HCT116 (cell line): Measurements from ENCODE around the gene CCDC91. TPM values are rescaled to one million over a fixed set of nuclear protein-coding genes. Genes with fewer than 3 reads are reported as not detected.

Experiments
- ATAC-seq: fragments of 200-7000 bp; cut with Tn5 transposase; 2 replicates; pipeline ENCODE4 v1.9.1; 2020; ENCODE audit warnings: mild to moderate bottlenecking, moderate library complexity
- BruUV-seq: library from RNA; stranded (reverse); fragments of 400-500 nt; replicated peaks from 2 replicates; lab custom pipeline; 2021; lab: Mats Ljungman, UMichigan
- CTCF ChIA-PET: fragments of 300-600 bp; sonication (Branson Sonifier 250); formaldehyde crosslinking; loops from one replicate; lab custom pipeline; 2021; ENCODE audit warnings: antibody characterized with exemption; lab: Charles Lee
- POLR2A ChIA-PET: fragments of 300-600, 350-600 bp; sonication (Branson Sonifier 250); formaldehyde crosslinking; loops from one replicate; lab custom pipeline; 2021; ENCODE audit warnings: antibody characterized with exemption; lab: Charles Lee
- RAD21 ChIA-PET, 2 experiments: fragments of 300-600 bp; sonication (Branson Sonifier 250); formaldehyde crosslinking; loops; one replicate each; lab custom pipeline; 2023; ENCODE audit warnings: low total read pairs in 2 of 2; ENCODE audit not compliant: uncharacterized antibody in 2 of 2, unreplicated experiment in 2 of 2, low non-redundant PET in 1 of 2; lab: Charles Lee
- DNase-seq: peaks from one replicate; pipeline ENCODE4 v3.0.0-alpha.2; 2010; ENCODE audit warnings: low read depth, low spot score
- H2AFZ ChIP-seq: fragments of 200-600 bp; shearing (Covaris generic), sonication (generic); 2 replicates; pipeline ENCODE4 v1.6.1; 2017; ENCODE audit warnings: low read depth, mixed run types, mixed read lengths, antibody characterized with exemption, low read length; ENCODE audit not compliant: poor library complexity, severe bottlenecking
- H3K27ac ChIP-seq: 2 replicates; pipeline ENCODE4 v1.5.1; 2012; ENCODE audit warnings: low read depth, low read length
- H3K27me3 ChIP-seq: fragments of 200-600 bp; sonication (generic); 2 replicates; pipeline ENCODE4 v1.6.1; 2016; ENCODE audit warnings: mixed run types, low read length, mixed read lengths; ENCODE audit not compliant: insufficient read depth
- H3K36me3 ChIP-seq, 2 experiments: fragments of 200-500 bp in 1 of 2; fragments of 200-600 bp in 1 of 2; sonication (Bioruptor generic) in 1 of 2; sonication (generic) in 1 of 2; 2 replicates each; pipeline versions ENCODE4 v1.5.1 to v1.6.1; 2014 to 2016; ENCODE audit warnings: low read length in 2 of 2, inconsistent platforms in 1 of 2, mixed read lengths in 1 of 2, mixed run types in 1 of 2; ENCODE audit not compliant: insufficient read depth in 2 of 2, control insufficient read depth in 1 of 2
- H3K4me1 ChIP-seq, 2 experiments: fragments of 200-600 bp in 1 of 2; sonication (generic) in 1 of 2; 2 replicates each; pipeline versions ENCODE4 v1.5.1 to v1.6.1; 2012 to 2017; ENCODE audit warnings: low read length in 2 of 2, inconsistent platforms in 1 of 2, mild to moderate bottlenecking in 1 of 2, mixed read lengths in 1 of 2, mixed run types in 1 of 2, moderate library complexity in 1 of 2; ENCODE audit not compliant: insufficient read depth in 2 of 2, control insufficient read depth in 1 of 2
- H3K4me2 ChIP-seq: fragments of 200-600 bp; sonication (generic); 2 replicates; pipeline ENCODE4 v1.6.1; 2017; ENCODE audit warnings: mixed run types, low read length, mixed read lengths
- H3K4me3 ChIP-seq, 2 experiments: fragments of 200-600 bp in 1 of 2; sonication (generic) in 1 of 2; replicated peaks in 1 of 2; 2 replicates each; pipeline ENCODE4 v1.5.1; 2011 to 2016; ENCODE audit warnings: low read length in 2 of 2, control low read depth in 1 of 2, low read depth in 1 of 2, mild to moderate bottlenecking in 1 of 2, mixed read lengths in 1 of 2, mixed run types in 1 of 2
- H3K79me2 ChIP-seq: fragments of 200-600 bp; sonication (generic); 2 replicates; pipeline ENCODE4 v1.6.1; 2017; ENCODE audit warnings: mild to moderate bottlenecking, mixed run types, low read length, moderate library complexity, mixed read lengths; ENCODE audit not compliant: insufficient read depth
- H3K9ac ChIP-seq: fragments of 200-600 bp; sonication (generic); 2 replicates; pipeline ENCODE4 v1.6.1; 2016; ENCODE audit warnings: low read length, mixed read lengths
- H3K9me2 ChIP-seq: fragments of 200-600 bp; sonication (generic), shearing (Covaris generic); 2 replicates; pipeline ENCODE4 v1.6.1; 2017; ENCODE audit warnings: mixed run types, mild to moderate bottlenecking, moderate library complexity; ENCODE audit not compliant: insufficient read depth
- H3K9me3 ChIP-seq, 2 experiments: fragments of 200-500 bp in 1 of 2; fragments of 200-600 bp in 1 of 2; sonication (Bioruptor generic) in 1 of 2; sonication (generic) in 1 of 2; 2 replicates each; pipeline ENCODE4 v1.6.1; 2014 to 2017; ENCODE audit warnings: low read length in 2 of 2, mixed read lengths in 2 of 2, inconsistent platforms in 1 of 2, low read depth in 1 of 2, mild to moderate bottlenecking in 1 of 2, mixed run types in 1 of 2, moderate library complexity in 1 of 2; ENCODE audit not compliant: control insufficient read depth in 1 of 2, insufficient read depth in 1 of 2
- H4K20me1 ChIP-seq: fragments of 200-600 bp; sonication (generic), shearing (Covaris generic); 2 replicates; pipeline ENCODE4 v1.6.1; 2017; ENCODE audit warnings: mixed run types, mild to moderate bottlenecking, moderate library complexity; ENCODE audit not compliant: insufficient read depth
- ATF3 ChIP-seq: IDR thresholded peaks from 2 replicates; pipeline ENCODE4 v1.6.1; 2012
- CBX3 ChIP-seq: IDR thresholded peaks from 2 replicates; pipeline ENCODE4 v1.6.1; 2012; ENCODE audit warnings: low read depth
- EZH2 ChIP-seq: fragments of 200-600 bp; sonication (generic); IDR thresholded peaks from 2 replicates; pipeline ENCODE4 v1.6.1; 2017; ENCODE audit warnings: antibody characterized with exemption, mixed run types
- EZH2phosphoT487 ChIP-seq: fragments of 200-600 bp; IDR thresholded peaks from 2 replicates; pipeline ENCODE4 v1.6.1; 2018; ENCODE audit warnings: antibody characterized with exemption, borderline replicate concordance
- FOSL1 ChIP-seq: IDR thresholded peaks from 2 replicates; pipeline ENCODE4 v1.6.1; 2012; ENCODE audit warnings: low read depth
- JUND ChIP-seq: IDR thresholded peaks from 2 replicates; pipeline ENCODE4 v1.6.1; 2012
- MAX ChIP-seq: IDR thresholded peaks from 2 replicates; pipeline ENCODE4 v1.6.1; 2012
- SIN3A ChIP-seq: IDR thresholded peaks from 2 replicates; pipeline ENCODE4 v1.6.1; 2012; ENCODE audit warnings: low read depth
- SP1 ChIP-seq: IDR thresholded peaks from 2 replicates; pipeline ENCODE4 v1.6.1; 2012; ENCODE audit warnings: low read depth
- SRF ChIP-seq: IDR thresholded peaks from 2 replicates; pipeline ENCODE4 v1.6.1; 2012; ENCODE audit warnings: low read depth
- TCF7L2 ChIP-seq: IDR thresholded peaks from 2 replicates; pipeline ENCODE4 v1.7.0; 2011; ENCODE audit warnings: borderline replicate concordance, inconsistent platforms; ENCODE audit not compliant: insufficient read depth, insufficient read length; ENCODE audit errors: extremely low read depth
- YY1 ChIP-seq: IDR thresholded peaks from 2 replicates; pipeline ENCODE4 v1.6.1; 2011; ENCODE audit warnings: low read length, low read depth, moderate library complexity, mild to moderate bottlenecking; ENCODE audit not compliant: insufficient replicate concordance; ENCODE audit errors: extremely low read depth
- ZFX ChIP-seq: fragments of 450-650 bp; IDR thresholded peaks from 2 replicates; pipeline ENCODE4 v1.6.1; 2017
- ZNF274 ChIP-seq: fragments of 200-500 bp; sonication (Bioruptor generic); IDR thresholded peaks from 2 replicates; pipeline ENCODE4 v1.6.1; 2014; ENCODE audit warnings: mild to moderate bottlenecking, low read depth, low read length, inconsistent platforms
- intact Hi-C: fragments of 100-400 bp; cut with micrococcal nuclease; formaldehyde crosslinking; loops from 2 replicates; pipeline ENCODE4 v1.10.0; 2022
- total RNA-seq: library from RNA; stranded (reverse); gene quantifications from one replicate; pipeline ENCODE4 v1.2.1, GENCODE V29; 2021; ENCODE audit not compliant: unreplicated experiment
- TF ChIP-seq, protein P1 (sequence below), 3 experiments: fragments of 200-600 bp in 1 of 3; sonication (generic) in 1 of 3; IDR thresholded peaks in 2 of 3; conservative IDR thresholded peaks in 1 of 3; 2 replicates each; pipeline ENCODE4 v1.5.1; 2012 to 2017; ENCODE audit warnings: low read depth in 2 of 3, low read length in 2 of 3, antibody characterized with exemption in 1 of 3, borderline replicate concordance in 1 of 3, control low read depth in 1 of 3, mild to moderate bottlenecking in 1 of 3, mixed read lengths in 1 of 3, mixed run types in 1 of 3, moderate library complexity in 1 of 3; ENCODE audit not compliant: insufficient read depth in 1 of 3
- TF ChIP-seq, protein P2 (sequence below): IDR thresholded peaks from 2 replicates; pipeline ENCODE4 v1.6.1; 2011; ENCODE audit warnings: mild to moderate bottlenecking, low read length, moderate library complexity; ENCODE audit not compliant: insufficient replicate concordance; ENCODE audit errors: extremely low read depth

The CCDC91 gene
- total RNA-seq, 1 experiment from 2014 or later, result 18.1 TPM

DNA sequence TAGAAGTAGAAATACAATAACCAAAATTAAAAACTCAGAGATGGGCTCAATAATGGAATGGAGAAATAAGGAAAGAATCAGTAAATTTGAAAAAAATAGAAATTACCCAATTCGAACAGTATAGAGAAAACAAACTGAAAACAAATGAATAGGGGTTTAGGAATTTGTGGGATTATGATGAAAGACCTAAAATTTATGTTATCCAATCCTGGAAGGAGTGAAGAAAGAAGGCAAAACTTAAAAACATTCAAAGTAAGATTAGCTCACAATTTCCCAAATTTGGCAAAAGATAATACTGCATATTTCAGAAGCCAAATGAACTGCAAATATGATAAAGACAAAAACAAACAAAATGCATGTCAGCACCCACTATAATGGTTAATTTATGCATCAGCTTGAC is 177.1 kb downstream of the CCDC91 start:
- no peaks in the 10 kb centered on the region for H4K20me1 ChIP-seq
- no peak overlapping the region for H2AFZ ChIP-seq
- TF ChIP-seq SP1, result no peak
- TF ChIP-seq JUND, result no peak
- TF ChIP-seq EZH2, result no peak
- TF ChIP-seq, protein P1, sequence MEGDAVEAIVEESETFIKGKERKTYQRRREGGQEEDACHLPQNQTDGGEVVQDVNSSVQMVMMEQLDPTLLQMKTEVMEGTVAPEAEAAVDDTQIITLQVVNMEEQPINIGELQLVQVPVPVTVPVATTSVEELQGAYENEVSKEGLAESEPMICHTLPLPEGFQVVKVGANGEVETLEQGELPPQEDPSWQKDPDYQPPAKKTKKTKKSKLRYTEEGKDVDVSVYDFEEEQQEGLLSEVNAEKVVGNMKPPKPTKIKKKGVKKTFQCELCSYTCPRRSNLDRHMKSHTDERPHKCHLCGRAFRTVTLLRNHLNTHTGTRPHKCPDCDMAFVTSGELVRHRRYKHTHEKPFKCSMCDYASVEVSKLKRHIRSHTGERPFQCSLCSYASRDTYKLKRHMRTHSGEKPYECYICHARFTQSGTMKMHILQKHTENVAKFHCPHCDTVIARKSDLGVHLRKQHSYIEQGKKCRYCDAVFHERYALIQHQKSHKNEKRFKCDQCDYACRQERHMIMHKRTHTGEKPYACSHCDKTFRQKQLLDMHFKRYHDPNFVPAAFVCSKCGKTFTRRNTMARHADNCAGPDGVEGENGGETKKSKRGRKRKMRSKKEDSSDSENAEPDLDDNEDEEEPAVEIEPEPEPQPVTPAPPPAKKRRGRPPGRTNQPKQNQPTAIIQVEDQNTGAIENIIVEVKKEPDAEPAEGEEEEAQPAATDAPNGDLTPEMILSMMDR (IDR thresholded peaks at IDR 0.05 in 2 of 3, conservative IDR thresholded peaks at IDR 0.05 in 1 of 3; ENCODE audit: borderline replicate concordance in 1 of 3, insufficient read depth in 1 of 3, low read depth in 2 of 3, low read length in 2 of 3), result no peak
- no peak for TF ChIP-seq SIN3A
- no peak for TF ChIP-seq ZFX
- TF ChIP-seq MAX, result no peak
- no peak for TF ChIP-seq ZNF274
- no peak for TF ChIP-seq EZH2phosphoT487
- TF ChIP-seq, protein P2, sequence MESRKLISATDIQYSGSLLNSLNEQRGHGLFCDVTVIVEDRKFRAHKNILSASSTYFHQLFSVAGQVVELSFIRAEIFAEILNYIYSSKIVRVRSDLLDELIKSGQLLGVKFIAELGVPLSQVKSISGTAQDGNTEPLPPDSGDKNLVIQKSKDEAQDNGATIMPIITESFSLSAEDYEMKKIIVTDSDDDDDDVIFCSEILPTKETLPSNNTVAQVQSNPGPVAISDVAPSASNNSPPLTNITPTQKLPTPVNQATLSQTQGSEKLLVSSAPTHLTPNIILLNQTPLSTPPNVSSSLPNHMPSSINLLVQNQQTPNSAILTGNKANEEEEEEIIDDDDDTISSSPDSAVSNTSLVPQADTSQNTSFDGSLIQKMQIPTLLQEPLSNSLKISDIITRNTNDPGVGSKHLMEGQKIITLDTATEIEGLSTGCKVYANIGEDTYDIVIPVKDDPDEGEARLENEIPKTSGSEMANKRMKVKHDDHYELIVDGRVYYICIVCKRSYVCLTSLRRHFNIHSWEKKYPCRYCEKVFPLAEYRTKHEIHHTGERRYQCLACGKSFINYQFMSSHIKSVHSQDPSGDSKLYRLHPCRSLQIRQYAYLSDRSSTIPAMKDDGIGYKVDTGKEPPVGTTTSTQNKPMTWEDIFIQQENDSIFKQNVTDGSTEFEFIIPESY, result no peak
- no peak for TF ChIP-seq YY1
- no peak for TF ChIP-seq CBX3
- no peak for TF ChIP-seq ATF3
- TF ChIP-seq FOSL1, result no peak
- TF ChIP-seq SRF, result no peak
- no peak for TF ChIP-seq TCF7L2
- no peaks in the 10 kb centered on the region for H3K36me3 ChIP-seq
- H3K9ac ChIP-seq, result no peak overlapping the region
- DNase-seq, result no peak
- ChIA-PET CTCF (no interaction called here), RAD21 (no interaction called here), POLR2A (no interaction called here)
- H3K9me2 ChIP-seq, result no peaks in the 10 kb centered on the region
- intact Hi-C loops, result no loop called here
- H3K4me1 ChIP-seq, result no peaks in the 10 kb centered on the region
- ATAC-seq, result no peak
- no peaks in the 10 kb centered on the region for H3K79me2 ChIP-seq
- H3K4me3 ChIP-seq, result no peak overlapping the region
- no peaks in the 10 kb centered on the region for H3K27me3 ChIP-seq
- H3K27ac ChIP-seq, result no peak overlapping the region
- peaks cover 13 to 15% of the 10 kb centered on the region in 2 experiments; a peak in 2 of 4 replicates for H3K9me3 ChIP-seq
- no peak overlapping the region for H3K4me2 ChIP-seq
- BruUV-seq, result no TSS peak
